Stimulated activated CD4-positive, alpha-beta T cell treated with anti-CD3 and anti-CD28 coated beads, Interleukin-15, amount 100 ng/mL, for 48 hours (primary cell): Measurements from ENCODE around the gene TECPR1.

ENCODE experiments used
- DNase-seq, 2 donors: peaks; one replicate each; pipeline ENCODE4 v3.0.0-alpha.2; 2020; ENCODE audit warnings: low read depth in 2 of 2

TECPR1 gene

GRCh38 chr7:98283127-98283886, 31.3 kb upstream of the TECPR1 start:
- DNase-seq: no peak

- DNase-seq: no peak
Observed at GRCh38 chr7:98282703-98283102, 30.7 kb upstream of the TECPR1 start.

GRCh38 chr7:98281757-98282606, 29.9 kb upstream of the TECPR1 start:
- DNase-seq: peak in 1 of 2 donors; percentile 8

- peak; percentile 78 to 89 for DNase-seq
Observed at GRCh38 chr7:98280791-98281756, 29.0 kb upstream of the TECPR1 start, which contains the start of gene BRI3. Gene BRI3 (plus strand): TSS chr7:98281686. CDS start chr7:98281796, 110 bp downstream.

GRCh38 chr7:98280296-98280695, 28.3 kb upstream of the TECPR1 start:
- DNase-seq: no peak

- no peak for DNase-seq
Observed at GRCh38 chr7:98278936-98279335, 26.9 kb upstream of the TECPR1 start.

GRCh38 chr7:98278408-98278807, 26.4 kb upstream of the TECPR1 start:
- DNase-seq: no peak

GRCh38 chr7:98276241-98276761, 24.3 kb upstream of the TECPR1 start:
- DNase-seq: no peak

- no peak for DNase-seq
Observed at GRCh38 chr7:98267303-98267702, 15.3 kb upstream of the TECPR1 start.

- no peak for DNase-seq
Observed at GRCh38 chr7:98266840-98267239, 14.8 kb upstream of the TECPR1 start.

- no peak for DNase-seq
Observed at GRCh38 chr7:98265841-98266271, 13.8 kb upstream of the TECPR1 start.

- no peak for DNase-seq
Observed at GRCh38 chr7:98257701-98258100, 5.7 kb upstream of the TECPR1 start.

- no peak for DNase-seq
Observed at GRCh38 chr7:98256431-98256830, 4.4 kb upstream of the TECPR1 start.

GRCh38 chr7:98254951-98255610, 3.0 kb upstream of the TECPR1 start:
- DNase-seq: peak in 1 of 2 donors; percentile 5

GRCh38 chr7:98254516-98254915, 2.5 kb upstream of the TECPR1 start:
- DNase-seq: no peak

GRCh38 chr7:98252425-98253054, 508 bp upstream of the TECPR1 start:
- DNase-seq: no peak

- DNase-seq: peak in 1 of 2 donors; percentile 4
Observed at GRCh38 chr7:98251231-98251600, 816 bp downstream of the TECPR1 start.

- peak; percentile 21 to 32 for DNase-seq
Observed at GRCh38 chr7:98250789-98251188, 1.2 kb downstream of the TECPR1 start.

- DNase-seq: no peak
Observed at GRCh38 chr7:98249106-98249505, 2.9 kb downstream of the TECPR1 start.

- no peak for DNase-seq
Observed at GRCh38 chr7:98248156-98248555, 3.9 kb downstream of the TECPR1 start.
